H9 (cell line): ENCODE results near the gene SETD5. TPM values are rescaled to one million over a fixed set of nuclear protein-coding genes. Genes with fewer than 3 reads are reported as not detected.

Experiments
- DNase-seq: peaks from one replicate; pipeline ENCODE4 v3.0.0-alpha.2; 2017
- H2AFZ ChIP-seq: one replicate; pipeline ENCODE4 v1.6.1; 2013; ENCODE audit warnings: mild to moderate bottlenecking, low read length, control low read depth, moderate library complexity
- H2AK5ac ChIP-seq: 2 replicates; pipeline ENCODE4 v1.6.1; 2013; ENCODE audit warnings: low read length, control low read depth, mixed read lengths; ENCODE audit not compliant: insufficient read length
- H2BK120ac ChIP-seq: one replicate; pipeline ENCODE4 v1.6.1; 2013; ENCODE audit warnings: low read depth, mild to moderate bottlenecking, low read length, control low read depth, inconsistent platforms; ENCODE audit not compliant: poor library complexity, severe bottlenecking
- H2BK12ac ChIP-seq: 2 replicates; pipeline ENCODE4 v1.6.1; 2013; ENCODE audit warnings: low read length, control low read depth, mixed read lengths, low read depth; ENCODE audit not compliant: insufficient read length
- H2BK15ac ChIP-seq: 2 replicates; pipeline ENCODE4 v1.6.1; 2013; ENCODE audit warnings: low read depth, low read length, control low read depth
- H2BK20ac ChIP-seq: one replicate; pipeline ENCODE4 v1.6.1; 2013; ENCODE audit warnings: low read depth, mild to moderate bottlenecking, low read length, control low read depth, inconsistent platforms; ENCODE audit not compliant: poor library complexity, severe bottlenecking
- H2BK5ac ChIP-seq: 2 replicates; pipeline ENCODE4 v1.6.1; 2013; ENCODE audit warnings: low read length, control low read depth, mixed read lengths; ENCODE audit not compliant: insufficient read length
- H3K14ac ChIP-seq: 2 replicates; pipeline ENCODE4 v1.6.1; 2013; ENCODE audit warnings: low read length, control low read depth; ENCODE audit not compliant: insufficient read depth
- H3K18ac ChIP-seq: 2 replicates; pipeline ENCODE4 v1.6.1; 2013; ENCODE audit warnings: low read depth, mild to moderate bottlenecking, mixed read lengths, low read length, control low read depth; ENCODE audit not compliant: insufficient read length
- H3K23ac ChIP-seq: 2 replicates; pipeline ENCODE4 v1.6.1; 2013; ENCODE audit warnings: low read length, control low read depth, mixed read lengths, low read depth; ENCODE audit not compliant: insufficient read length
- H3K23me2 ChIP-seq: 2 replicates; pipeline ENCODE4 v1.6.1; 2013; ENCODE audit warnings: low read depth, mild to moderate bottlenecking, mixed read lengths, low read length, control low read depth; ENCODE audit not compliant: insufficient read length, poor library complexity, severe bottlenecking
- H3K27ac ChIP-seq: 2 replicates; pipeline ENCODE4 v1.5.1; 2013; ENCODE audit warnings: low read length, control low read depth, mixed read lengths, low read depth; ENCODE audit not compliant: insufficient read length
- H3K27me3 ChIP-seq: 2 replicates; pipeline ENCODE4 v1.6.1; 2013; ENCODE audit warnings: low read length, control low read depth, inconsistent platforms; ENCODE audit not compliant: insufficient read depth
- H3K4ac ChIP-seq: 2 replicates; pipeline ENCODE4 v1.6.1; 2013; ENCODE audit warnings: low read depth, mild to moderate bottlenecking, control low read depth, inconsistent platforms, low read length, moderate library complexity
- H3K4me1 ChIP-seq: 2 replicates; pipeline ENCODE4 v1.6.1; 2013; ENCODE audit warnings: low read length, control low read depth, inconsistent platforms; ENCODE audit not compliant: insufficient read depth
- H3K4me2 ChIP-seq: 2 replicates; pipeline ENCODE4 v1.6.1; 2013; ENCODE audit warnings: low read length, control low read depth, mixed read lengths; ENCODE audit not compliant: insufficient read length, insufficient read depth
- H3K56ac ChIP-seq: 2 replicates; pipeline ENCODE4 v1.6.1; 2013; ENCODE audit warnings: low read depth, mild to moderate bottlenecking, mixed read lengths, low read length, control low read depth; ENCODE audit not compliant: insufficient read length
- H3K79me1 ChIP-seq: 2 replicates; pipeline ENCODE4 v1.6.1; 2013; ENCODE audit warnings: low read depth, mild to moderate bottlenecking, moderate library complexity, low read length, control low read depth, inconsistent platforms; ENCODE audit not compliant: insufficient read depth, poor library complexity, severe bottlenecking
- H3K79me2 ChIP-seq: 2 replicates; pipeline ENCODE4 v1.6.1; 2013; ENCODE audit warnings: low read length, control low read depth, inconsistent platforms; ENCODE audit not compliant: insufficient read depth
- H3K9ac ChIP-seq: 2 replicates; pipeline ENCODE4 v1.6.1; 2013; ENCODE audit warnings: low read length, control low read depth, mixed read lengths; ENCODE audit not compliant: insufficient read length; ENCODE audit errors: extremely low read depth
- H3K9me3 ChIP-seq: one replicate; pipeline ENCODE4 v1.6.1; 2013; ENCODE audit warnings: low read depth, low read length, inconsistent platforms; ENCODE audit not compliant: control insufficient read depth
- H3T11ph ChIP-seq: one replicate; pipeline ENCODE4 v1.6.1; 2013; ENCODE audit warnings: mild to moderate bottlenecking, low read length, control low read depth, inconsistent platforms
- H4K20me1 ChIP-seq: one replicate; pipeline ENCODE4 v1.6.1; 2013; ENCODE audit not compliant: control insufficient read depth, insufficient read length, insufficient read depth
- H4K5ac ChIP-seq: 2 replicates; pipeline ENCODE4 v1.6.1; 2013; ENCODE audit warnings: low read depth, mild to moderate bottlenecking, mixed read lengths, low read length, control low read depth; ENCODE audit not compliant: insufficient read length
- H4K8ac ChIP-seq: replicated peaks from 2 replicates; pipeline ENCODE4 v1.6.1; 2013; ENCODE audit warnings: low read length, control low read depth, mixed read lengths, low read depth; ENCODE audit not compliant: insufficient read length
- H4K91ac ChIP-seq: 2 replicates; pipeline ENCODE4 v1.6.1; 2013; ENCODE audit warnings: low read depth, mild to moderate bottlenecking, moderate library complexity, mixed read lengths, low read length, control low read depth; ENCODE audit not compliant: insufficient read length
- H3K27ac Mint-ChIP-seq, 3 experiments: 2 replicates in 2 of 3; 3 replicates in 1 of 3; pipeline ENCODE4 v1.8.0; 2020 to 2021; ENCODE audit warnings: mixed read lengths in 3 of 3, mild to moderate bottlenecking in 1 of 3, moderate library complexity in 1 of 3
- H3K27me3 Mint-ChIP-seq: 2 replicates; pipeline ENCODE4 v1.8.0; 2021; ENCODE audit warnings: low read depth, mild to moderate bottlenecking, moderate library complexity, mixed read lengths
- H3K36me3 Mint-ChIP-seq, 3 experiments: 2 replicates in 2 of 3; 3 replicates in 1 of 3; pipeline ENCODE4 v1.8.0; 2020 to 2021; ENCODE audit warnings: low read depth in 3 of 3, mixed read lengths in 3 of 3; ENCODE audit not compliant: insufficient read depth in 1 of 3
- H3K4me1 Mint-ChIP-seq, 2 experiments: 2 replicates each; pipeline ENCODE4 v1.8.0; 2020; ENCODE audit warnings: mixed read lengths in 2 of 2
- H3K4me3 Mint-ChIP-seq, 2 experiments: 2 replicates in 1 of 2; 3 replicates in 1 of 2; pipeline ENCODE4 v1.8.0; 2020 to 2021; ENCODE audit warnings: mild to moderate bottlenecking in 2 of 2, mixed read lengths in 2 of 2, moderate library complexity in 1 of 2
- H3K9me3 Mint-ChIP-seq, 2 experiments: 2 replicates in 1 of 2; 3 replicates in 1 of 2; pipeline ENCODE4 v1.8.0; 2020; ENCODE audit warnings: mild to moderate bottlenecking in 2 of 2, mixed read lengths in 2 of 2, moderate library complexity in 1 of 2
- CTCF ChIP-seq: fragments of 200-600 bp; sonication (generic); conservative IDR thresholded peaks from 3 replicates; pipeline ENCODE4 v1.8.0; 2021; ENCODE audit warnings: antibody characterized with exemption, mild to moderate bottlenecking
- WGBS: extraction: QIAGEN DNeasy Blood & Tissue Kit; methylation state at CpG from one replicate; pipeline ENCODE4 v1.1.7; 2013; ENCODE audit warnings: missing lambda C conversion rate, low lambda C conversion rate, mixed read lengths; ENCODE audit not compliant: insufficient read length; ENCODE audit errors: extremely low coverage; 5-methylcytosine and 5-hydroxymethylcytosine counted together
- total RNA-seq: library from RNA; stranded (reverse); gene quantifications from 2 replicates; pipeline ENCODE4 v1.2.1, GENCODE V29; 2021

The SETD5 gene
- total RNA-seq, 1 experiment from 2014 or later, result 207 TPM

GRCh38 chr3:9512456-9513045, 115.1 kb downstream of the SETD5 start:
- H3K4me2 ChIP-seq, result no peak overlapping the region
- peaks cover 32% of the 10 kb centered on the region for H3K27me3 Mint-ChIP-seq

More at GRCh38 chr3:9512456-9513045, 115.1 kb downstream of the SETD5 start:
- no peak overlapping the region for H2BK12ac ChIP-seq
- H3K9ac ChIP-seq, result no peak overlapping the region
- H2AFZ ChIP-seq, result no peak overlapping the region
- peak overlapping the region in 1 of 3 experiments; percentile 50; a peak in 1 of 7 replicates for H3K27ac Mint-ChIP-seq
- H3K79me2 ChIP-seq, result no peaks in the 10 kb centered on the region
- H3K56ac ChIP-seq, result no peak overlapping the region
- no peak overlapping the region for H2BK120ac ChIP-seq
- H3K9me3 Mint-ChIP-seq, result no peaks in the 10 kb centered on the region
- no peaks in the 10 kb centered on the region for H4K20me1 ChIP-seq
- H3K4me3 Mint-ChIP-seq, result no peak overlapping the region
- no peak overlapping the region for H3K14ac ChIP-seq
- H4K91ac ChIP-seq, result no peak overlapping the region
- no peak overlapping the region for H2BK15ac ChIP-seq
- H3K18ac ChIP-seq, result no peak overlapping the region
- no peaks in the 10 kb centered on the region for H3K36me3 Mint-ChIP-seq
- H3K9me3 ChIP-seq, result no peaks in the 10 kb centered on the region
- no peak overlapping the region for H2BK20ac ChIP-seq
- H3K27ac ChIP-seq, result no peak overlapping the region
- H3T11ph ChIP-seq, result no peak overlapping the region
- no peaks in the 10 kb centered on the region for H3K27me3 ChIP-seq
- WGBS, result no CpG with 5 or more reads among the region's 7 CpGs
- no peak overlapping the region for H3K4ac ChIP-seq
- no peaks in the 10 kb centered on the region for H3K79me1 ChIP-seq
- no peak overlapping the region for H3K23ac ChIP-seq
- TF ChIP-seq CTCF, result no peak
- H3K4me1 Mint-ChIP-seq, result peaks cover 0 to 9% of the 10 kb centered on the region in 2 experiments; a peak in 2 of 4 replicates
- H3K23me2 ChIP-seq, result no peaks in the 10 kb centered on the region
- no peaks in the 10 kb centered on the region for H3K4me1 ChIP-seq
- DNase-seq, result no peak
- H4K5ac ChIP-seq, result no peak overlapping the region
- no peak overlapping the region for H2BK5ac ChIP-seq
- H4K8ac ChIP-seq, result no peak overlapping the region
- no peak overlapping the region for H2AK5ac ChIP-seq
